ENCODE data around the gene TENM3.

Gene TENM3

DNA sequence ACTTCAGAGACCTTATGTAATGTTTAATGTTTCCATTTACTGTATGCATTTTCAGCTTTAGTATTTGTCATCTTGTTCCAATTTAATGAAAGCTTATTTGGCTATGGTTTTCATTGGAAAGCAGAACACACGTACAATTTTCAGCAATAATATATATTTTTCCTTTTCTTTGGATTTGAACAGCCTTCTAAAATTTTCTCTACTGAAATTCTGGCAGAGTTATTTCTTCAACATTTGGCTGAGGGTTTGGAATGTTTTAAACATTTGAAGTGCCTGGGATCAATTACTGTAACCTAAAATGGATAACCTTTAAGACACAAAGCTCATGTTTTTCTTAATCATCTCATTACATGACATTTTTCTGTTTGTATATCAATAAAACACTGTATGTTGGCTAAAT is 156.9 kb downstream of the TENM3 start:
- no peak for DNase-seq (ENCODE audit: low read depth)

DNA sequence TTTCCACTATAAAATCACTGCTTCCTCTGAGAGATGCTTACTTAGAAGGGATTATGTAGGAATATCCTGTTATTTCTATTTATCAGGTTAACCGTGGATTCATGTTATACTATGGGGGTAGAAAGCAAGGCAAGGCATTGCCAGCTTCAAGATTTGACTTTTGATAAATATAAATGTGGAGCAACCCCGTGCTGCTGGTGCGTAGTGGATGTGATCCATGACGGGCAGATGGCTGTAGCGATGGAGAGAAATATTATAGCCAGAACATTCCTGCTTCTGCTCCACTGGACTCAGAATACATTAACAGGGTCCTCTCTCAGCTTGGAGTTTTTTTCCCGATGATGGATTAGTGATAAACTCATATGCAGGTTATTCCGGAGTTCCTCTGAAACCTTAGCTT is 157.6 kb downstream of the TENM3 start:
- no peak for DNase-seq (ENCODE audit: low read depth)

DNA sequence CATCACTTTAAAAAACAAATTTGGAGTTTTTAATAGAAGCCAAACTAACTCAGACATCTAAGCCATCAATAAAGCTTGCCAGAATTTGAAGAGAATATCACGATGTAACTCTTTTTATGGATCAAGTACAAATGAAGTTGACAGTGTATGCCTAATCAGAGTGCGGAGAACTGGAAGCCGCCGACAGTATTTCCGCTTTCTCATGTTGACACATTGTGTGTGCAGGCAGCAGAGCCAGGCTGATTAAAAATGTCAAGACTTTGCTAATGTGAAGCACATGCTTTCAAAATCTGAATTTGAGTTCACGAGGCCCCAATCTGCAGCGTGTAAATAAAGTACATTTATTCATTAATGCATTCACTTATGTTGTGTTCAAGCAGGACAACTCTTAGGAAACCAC is 161.2 kb downstream of the TENM3 start:
- DNase-seq (ENCODE audit: low read depth), result no peak

DNA sequence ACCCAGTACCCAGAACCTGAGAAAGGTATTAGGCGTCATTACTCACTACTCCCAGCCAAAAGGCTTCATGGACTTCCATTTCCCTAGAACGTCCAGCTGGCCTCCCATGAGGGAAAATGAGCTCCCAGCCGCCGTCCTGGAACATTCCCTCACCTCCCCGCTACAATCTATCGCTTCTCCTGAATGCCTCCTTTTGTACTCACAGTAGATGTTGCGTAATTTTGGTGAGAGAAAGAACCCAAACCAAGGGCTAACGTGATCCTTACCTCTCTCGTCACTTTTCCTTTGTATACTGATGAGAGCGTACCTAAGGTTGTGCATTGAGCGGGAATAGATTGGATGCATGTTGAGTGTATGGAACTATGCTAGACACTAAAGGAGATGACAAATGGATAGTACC is 161.9 kb downstream of the TENM3 start:
- DNase-seq (ENCODE audit: low read depth), result no peak

DNA sequence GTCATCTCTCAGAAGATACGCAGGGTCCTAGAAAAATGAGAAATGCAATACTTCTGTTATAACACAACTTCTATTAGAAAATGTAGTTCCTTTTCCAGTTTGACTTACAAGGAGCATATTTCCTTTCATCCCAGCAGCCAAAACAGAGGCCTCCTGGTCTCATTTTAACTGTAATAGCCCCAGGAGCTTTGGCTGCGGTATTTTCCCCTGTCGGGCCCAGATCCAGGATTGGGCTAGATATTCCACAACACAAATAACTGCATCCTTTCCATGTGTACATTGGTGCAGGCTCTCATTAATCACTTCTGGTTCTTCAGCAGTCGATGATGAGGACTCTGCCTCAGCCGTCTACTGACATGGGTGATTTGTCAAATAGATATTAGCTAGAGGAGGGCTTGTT is 166.1 kb downstream of the TENM3 start:
- DNase-seq (ENCODE audit: low read depth), result no peak

DNA sequence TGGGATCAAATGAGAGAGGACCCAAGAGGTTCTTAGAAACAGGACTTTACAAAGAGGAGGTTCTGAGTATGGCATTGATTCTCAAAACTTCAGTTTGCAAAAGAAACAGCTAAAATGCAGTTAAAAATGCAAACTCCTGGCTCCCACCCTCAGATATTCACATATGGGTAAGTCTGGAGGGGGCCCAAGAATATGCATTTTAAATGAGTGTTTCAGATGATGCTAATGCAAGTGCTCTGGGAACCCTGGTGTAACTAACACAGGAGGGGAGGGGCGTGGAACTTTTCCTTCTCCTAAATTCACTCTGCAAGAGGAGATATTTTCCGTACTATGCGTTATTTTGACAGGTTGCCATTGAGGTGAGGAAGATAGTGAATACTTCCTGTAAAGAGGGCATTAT is 168.2 kb downstream of the TENM3 start:
- DNase-seq (ENCODE audit: low read depth), result no peak

DNA sequence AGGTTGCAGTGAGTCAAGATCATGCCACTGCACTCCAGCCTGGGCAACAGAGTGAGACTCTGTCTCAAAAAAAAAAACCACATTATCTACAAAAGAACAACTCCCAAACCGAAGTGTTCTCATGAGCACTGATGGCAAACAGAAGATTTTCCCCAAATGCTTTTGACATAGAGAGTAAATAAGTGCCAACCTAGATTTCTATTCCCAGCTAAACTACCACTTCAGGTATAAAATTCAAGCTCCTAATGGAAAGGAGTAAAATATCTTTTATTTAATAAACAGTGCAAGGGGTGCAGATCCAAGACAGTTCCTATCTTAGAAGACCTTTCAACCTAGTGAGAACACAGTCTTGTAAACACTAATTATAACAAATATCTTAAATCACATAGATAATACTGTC is 170.3 kb downstream of the TENM3 start:
- DNase-seq (ENCODE audit: low read depth), result no peak

DNA sequence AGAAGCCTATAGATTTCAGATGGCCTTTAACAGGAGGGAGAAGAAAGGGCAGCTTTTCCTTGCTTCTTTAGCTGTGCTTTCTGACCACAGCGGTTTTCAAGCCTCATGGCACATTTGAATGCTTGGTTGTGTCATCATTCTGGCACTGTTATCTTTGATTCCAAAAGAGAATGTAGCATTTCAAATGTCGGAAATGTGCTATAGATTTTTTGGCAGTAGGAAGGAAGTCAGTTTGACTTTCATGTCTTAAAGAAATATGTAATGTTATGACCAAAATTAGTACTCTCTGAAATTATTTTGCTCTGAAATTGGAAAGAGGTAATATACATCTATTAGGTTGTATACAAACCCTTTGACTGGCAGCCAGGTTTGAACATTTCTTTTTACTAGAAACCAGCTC is 171.9 kb downstream of the TENM3 start:
- no peak for DNase-seq (ENCODE audit: low read depth)

DNA sequence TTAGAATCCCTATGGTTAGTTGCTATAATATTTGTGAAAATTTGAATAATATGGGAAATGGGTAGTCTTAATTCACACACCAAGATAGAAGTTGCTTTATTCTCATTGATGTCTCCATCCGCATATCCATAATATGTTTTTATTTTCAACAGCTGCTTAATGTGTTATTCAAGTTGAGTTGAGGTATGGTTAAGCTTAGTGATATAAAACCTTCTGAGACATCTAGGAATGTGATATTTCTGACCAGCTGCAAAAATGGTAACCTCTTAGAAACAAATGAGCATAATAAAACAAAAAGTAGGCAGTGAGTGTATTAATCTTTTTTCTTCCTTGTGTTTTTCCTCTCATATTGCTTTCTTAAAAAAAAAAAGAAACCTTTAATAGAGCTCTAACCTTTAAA is 172.9 kb downstream of the TENM3 start:
- DNase-seq (ENCODE audit: low read depth), result no peak

DNA sequence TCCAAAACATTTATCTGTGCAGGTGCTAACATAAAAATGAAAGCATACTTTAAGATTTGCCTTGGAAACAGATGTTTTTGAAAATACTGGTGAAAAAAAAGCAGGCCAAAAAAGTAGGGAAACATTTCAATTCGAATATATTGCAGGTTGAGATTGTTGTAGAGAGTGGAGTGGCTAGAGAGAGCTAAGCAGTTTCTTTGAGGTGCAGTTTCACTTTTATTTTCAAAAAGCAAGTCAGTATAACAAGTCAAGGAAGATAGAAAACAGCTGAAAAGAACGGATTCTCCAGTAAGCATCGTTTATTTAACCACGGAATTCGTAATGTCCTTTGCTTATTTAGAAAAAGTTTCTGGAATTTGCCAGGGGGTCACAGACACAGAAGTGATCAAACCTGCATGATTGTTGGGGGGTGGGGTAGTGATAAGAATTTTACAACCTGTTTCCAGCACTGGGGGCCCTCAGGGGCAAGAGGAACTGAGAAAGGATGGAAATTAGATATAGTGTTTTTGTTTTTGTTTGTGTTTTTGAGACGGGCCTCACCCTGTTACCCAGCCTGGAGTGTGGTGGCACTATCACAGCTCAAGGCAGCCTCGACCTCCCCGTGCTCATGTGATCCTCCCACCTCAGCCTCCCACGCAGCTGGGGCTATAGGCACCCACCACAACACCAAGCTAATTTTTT is 175.0 kb downstream of the TENM3 start:
- no peak for DNase-seq (ENCODE audit: low read depth)

DNA sequence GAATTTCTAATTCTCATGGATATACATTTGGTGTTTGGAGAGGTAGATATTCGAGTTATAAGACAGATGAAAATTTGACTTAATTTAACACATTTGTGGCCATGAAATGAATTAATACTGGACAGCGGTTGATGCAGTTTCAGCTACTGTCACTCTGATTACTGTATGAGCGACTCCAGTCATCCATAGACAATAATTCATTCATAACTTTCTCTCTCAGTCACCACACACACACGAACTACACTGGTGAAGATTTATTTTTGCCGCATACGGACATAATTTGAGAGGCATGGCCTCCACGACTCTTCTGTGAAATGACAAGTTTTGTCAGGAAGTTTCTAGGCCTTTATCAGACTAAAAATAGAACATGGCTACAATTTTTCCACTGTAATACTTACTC is 177.0 kb downstream of the TENM3 start:
- no peak for DNase-seq (ENCODE audit: low read depth)

DNA sequence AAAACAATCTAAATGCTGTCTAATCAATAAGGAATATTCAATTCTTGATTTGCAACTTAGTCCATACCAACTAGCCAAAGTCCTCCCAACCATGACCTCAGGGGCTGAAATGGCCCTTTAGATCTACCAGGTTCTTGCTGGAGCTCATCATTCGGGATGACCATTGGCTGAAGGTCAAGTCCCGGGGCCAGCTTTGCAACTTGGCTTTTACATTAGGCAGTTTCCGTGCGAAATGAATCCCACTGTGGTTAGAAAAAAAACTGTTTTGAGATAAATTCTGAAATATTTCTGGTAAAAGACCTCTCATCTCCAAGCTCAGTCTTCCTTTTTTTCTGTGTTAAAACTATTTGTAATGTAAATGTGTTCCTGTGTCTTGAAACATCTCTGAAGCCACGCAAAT is 178.6 kb downstream of the TENM3 start:
- DNase-seq (ENCODE audit: low read depth), result no peak

DNA sequence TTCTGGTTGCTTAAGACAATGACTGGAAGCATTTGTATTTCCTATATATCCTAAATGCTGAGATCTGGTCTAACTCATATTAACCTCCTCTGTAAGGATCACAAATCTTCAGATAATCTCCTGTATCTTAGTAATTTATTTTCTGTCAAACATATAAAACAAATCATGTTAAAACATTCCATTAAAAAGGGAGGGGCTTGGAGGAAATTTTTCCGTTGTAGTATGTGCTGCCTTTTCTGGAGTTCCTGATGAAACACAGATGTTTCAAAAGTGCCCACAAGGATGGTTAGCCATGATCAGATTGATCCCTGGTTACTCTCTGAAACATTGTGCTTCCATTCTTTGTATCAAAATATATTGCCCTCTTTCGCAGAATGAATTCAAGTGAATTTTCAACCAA is 182.1 kb downstream of the TENM3 start:
- no peak for DNase-seq (ENCODE audit: low read depth)

DNA sequence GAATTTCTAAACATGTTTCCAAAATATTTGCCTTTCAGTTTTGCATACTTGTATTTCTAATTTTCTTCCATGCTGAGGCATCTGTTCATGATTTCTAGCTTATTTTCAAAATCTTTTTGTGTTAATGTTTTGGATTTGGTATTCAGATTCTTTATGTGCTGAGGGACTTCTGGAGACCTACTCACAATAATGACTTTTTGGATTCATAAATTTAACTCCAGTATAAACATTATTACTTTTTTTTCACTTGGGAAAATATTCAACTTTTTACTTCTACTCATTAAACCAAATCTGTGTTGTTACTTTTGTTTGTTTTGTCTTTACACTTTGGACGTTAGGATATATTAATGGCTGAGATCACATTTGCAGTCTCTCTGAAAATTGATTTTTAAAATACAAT is 183.7 kb downstream of the TENM3 start:
- DNase-seq (ENCODE audit: low read depth), result no peak

DNA sequence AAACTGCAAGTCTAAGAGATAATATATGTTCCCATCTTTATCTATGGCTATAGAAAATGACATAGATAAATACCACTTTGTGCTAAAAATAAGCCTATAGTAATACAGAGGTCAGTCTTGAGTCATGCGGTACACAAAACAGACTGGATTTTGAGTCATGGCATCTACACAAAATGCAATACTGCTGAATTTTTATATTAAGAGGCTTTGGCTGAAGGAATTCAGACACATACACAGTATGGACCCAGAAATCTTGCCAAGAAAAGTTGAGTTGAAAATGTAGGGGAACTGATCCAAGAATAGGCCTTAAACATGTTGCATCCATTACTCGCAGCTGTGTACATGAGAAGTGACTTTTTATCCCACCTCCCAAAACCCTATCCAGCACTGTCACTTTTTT is 184.4 kb downstream of the TENM3 start:
- DNase-seq (ENCODE audit: low read depth), result no peak

DNA sequence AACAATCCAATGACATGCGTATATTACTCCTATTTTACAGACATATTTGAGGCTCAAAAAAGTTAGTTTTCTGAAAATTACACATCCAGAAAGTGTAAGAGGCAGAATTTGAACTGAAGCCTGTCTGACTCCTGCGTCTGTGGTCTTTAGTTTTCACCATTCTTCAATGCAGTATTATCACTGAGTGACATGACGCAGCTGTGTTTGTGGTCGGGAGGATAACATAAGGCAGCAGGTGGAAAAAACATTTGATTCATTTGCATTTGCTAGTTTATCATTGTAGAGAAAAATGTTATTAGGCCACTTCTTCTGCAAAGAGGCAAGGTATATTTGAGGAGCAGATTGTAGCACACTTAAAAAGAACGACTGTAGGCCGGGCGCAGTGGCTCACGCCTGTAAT is 186.7 kb downstream of the TENM3 start:
- no peak for DNase-seq (ENCODE audit: low read depth)

DNA sequence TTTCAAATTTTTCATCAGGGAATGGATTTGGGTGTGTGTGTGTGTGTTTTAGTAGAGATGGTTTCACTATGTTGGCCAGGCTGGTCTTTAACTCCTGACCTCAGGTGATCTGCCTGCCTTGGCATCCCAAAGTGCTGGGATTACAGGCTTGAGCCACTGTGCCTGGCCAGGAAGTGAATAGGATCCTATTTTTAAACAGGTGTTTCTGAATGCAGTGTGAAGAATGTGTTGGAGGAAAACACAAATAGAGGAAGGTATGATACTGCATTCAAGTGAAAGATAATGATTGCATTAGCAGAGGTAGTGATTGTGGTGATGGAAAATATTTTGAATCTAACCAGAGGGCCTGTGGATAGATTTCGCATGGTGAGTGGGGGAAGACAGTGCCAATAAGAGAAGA is 189.6 kb downstream of the TENM3 start:
- DNase-seq (ENCODE audit: low read depth), result no peak

DNA sequence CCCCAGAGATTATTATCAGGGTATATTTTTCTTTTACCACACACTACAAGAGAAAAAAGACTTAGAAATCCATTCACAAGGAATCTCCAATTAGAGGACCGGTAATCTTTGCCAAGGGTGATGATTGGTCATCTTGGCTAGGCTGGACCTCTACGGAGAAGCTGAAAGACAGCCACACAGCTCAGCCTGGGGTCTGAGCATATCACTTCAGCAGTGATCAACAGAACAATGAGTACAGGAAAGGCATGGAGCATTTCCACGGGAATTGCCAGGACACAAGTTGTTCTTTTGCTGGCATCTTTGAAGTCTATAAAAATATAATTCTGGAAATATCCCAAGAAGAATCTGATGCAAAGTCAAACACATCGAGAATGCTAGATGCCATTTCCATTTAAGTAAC is 191.5 kb downstream of the TENM3 start:
- DNase-seq (ENCODE audit: low read depth), result no peak

DNA sequence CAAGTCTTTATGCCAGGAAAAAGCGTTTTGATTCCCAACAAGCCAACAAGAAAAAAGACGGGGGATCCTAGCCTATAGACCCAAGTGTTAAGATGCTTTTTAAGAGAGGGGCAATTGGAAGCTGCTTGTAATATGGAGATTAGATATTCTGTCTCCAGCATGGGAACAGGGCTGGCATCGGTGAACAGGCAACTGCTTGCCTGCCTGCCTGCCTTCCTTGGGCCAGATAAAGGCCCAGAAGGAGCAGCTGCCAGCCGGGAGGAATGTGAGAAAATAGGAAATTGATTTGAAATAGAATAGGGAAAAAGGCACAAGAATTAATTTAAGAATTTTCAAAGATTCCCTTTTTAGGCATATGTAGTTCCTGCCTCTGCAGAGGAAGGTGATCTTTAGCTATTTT is 192.2 kb downstream of the TENM3 start:
- no peak for DNase-seq (ENCODE audit: low read depth)

DNA sequence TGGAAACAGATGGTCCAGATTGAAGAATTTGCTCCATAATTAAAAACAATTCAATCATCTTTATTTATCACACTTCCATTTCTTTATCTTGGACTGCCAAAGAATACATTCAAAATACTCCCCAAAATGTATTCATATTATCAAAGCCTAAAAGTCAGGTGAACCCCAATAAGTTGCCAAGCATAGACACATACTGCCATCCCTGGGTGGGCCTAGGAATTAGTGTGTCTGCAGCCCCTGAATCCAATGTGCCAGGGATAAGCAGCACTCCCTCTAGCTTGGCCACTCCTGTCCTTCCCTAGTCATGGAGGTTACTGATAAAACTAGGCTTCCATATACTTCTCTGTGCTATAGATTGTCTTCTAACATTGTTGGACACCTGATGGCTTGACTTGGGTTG is 199.9 kb downstream of the TENM3 start:
- no peak for DNase-seq (ENCODE audit: low read depth)

DNA sequence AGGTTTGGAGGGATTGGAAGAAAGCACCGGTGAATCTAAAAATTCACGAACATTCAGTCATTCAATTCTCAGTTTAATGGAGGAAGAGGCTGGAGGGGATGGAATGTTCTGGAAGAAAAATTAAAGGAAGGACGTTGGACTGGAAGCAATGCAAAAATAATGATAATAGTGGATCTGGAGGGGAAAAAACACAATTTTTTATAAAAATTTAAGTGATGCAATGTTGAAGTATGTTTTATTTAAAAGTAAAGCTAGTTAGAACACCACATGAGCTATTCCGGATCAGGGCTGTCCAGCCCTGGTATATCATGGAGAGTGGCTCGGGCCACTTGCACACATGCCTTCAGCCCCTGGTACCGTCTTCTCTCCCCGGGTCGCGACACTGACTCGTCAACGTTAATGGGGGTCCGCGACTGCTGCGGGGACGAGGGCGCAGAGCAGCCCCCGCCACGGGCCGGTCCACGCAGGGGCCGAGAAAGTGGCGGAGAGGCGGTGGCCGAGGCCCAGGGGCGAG is 204.6 kb downstream of the TENM3 start:
- no peak for DNase-seq (ENCODE audit: low read depth)

DNA sequence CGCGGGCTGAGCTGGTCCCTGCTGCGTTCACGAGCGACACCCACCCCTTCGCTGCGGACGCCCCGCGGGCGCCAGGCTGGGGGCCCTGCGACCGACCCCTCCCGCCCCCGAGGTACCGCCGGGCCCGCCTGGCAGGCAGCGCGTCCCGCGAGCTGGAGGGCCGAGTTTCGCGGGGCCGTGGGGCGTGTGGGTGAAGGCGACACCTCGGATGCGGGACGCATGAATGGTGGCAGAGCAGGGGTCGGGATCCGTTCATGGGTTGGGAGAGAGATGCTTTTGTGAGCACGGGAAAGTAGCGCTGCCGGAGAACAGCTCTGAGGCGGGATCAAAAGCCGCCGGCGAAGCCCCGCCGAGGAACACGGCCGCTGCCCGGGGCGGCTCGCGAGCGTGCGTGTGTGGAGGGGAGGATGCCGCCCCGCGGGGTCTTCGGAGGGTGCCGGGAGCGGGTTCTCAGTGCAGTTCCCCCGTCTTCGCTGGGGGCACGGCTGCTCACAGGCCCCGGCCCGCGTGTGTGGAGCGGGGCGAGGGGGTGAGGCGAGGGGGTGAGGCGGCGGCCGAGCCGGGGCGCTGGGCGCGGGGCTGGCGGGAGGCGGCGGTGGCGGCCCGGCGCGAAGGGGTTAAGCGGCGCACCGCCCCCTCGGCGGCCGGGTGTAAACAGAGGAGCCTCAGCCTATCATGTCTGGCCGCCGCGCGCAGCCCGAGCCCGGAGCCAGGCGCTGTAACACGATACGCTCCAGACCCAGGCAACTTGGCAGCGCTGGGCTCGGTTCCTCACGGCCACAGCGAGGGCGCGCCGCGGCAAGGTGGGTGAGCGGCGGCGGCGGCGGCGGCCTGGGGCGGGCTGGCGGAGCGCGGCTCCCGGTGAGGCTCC is 205.3 kb downstream of the TENM3 start:
- peak; percentile 83 for DNase-seq (ENCODE audit: low read depth)

DNA sequence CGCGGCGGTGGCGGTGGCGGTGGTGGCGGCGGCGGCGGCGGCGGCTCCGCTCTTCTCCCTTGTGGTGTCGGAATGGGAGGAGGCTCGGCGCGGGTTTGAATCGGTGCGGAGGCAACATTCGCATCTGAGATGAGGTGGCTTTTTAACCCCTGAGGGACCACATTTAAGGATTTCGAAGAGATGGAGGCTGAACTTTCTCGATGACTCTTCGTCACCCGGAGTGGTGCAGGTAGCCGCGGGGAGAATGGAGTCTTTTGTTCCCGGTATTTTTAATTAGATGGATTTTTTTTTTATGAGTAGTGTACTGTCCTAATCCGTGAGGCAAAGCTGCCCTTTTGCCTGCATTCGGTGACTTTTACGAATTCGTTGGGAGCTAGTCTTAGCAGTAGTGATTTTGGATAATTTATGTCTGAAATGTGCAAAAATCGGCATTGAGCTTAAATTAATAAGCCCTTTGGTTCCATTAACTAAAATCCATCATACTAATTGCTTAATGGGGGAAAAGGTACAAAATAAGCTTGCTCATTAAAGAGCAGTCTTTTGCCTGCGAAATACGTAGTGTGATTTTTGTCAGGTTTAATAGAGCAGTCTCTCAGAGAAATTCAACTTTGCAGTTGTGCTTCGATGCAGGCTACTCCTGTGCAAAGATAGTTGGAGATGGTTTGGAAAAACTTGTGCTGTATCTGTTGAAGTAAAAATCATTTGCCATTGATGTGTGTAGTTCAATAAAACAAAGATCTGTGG is 206.2 kb downstream of the TENM3 start:
- no peak for DNase-seq (ENCODE audit: low read depth)

Measured in fibroblast of gingiva (primary cell).